Measurements from ENCODE around the gene SLC49A3.

DNA sequence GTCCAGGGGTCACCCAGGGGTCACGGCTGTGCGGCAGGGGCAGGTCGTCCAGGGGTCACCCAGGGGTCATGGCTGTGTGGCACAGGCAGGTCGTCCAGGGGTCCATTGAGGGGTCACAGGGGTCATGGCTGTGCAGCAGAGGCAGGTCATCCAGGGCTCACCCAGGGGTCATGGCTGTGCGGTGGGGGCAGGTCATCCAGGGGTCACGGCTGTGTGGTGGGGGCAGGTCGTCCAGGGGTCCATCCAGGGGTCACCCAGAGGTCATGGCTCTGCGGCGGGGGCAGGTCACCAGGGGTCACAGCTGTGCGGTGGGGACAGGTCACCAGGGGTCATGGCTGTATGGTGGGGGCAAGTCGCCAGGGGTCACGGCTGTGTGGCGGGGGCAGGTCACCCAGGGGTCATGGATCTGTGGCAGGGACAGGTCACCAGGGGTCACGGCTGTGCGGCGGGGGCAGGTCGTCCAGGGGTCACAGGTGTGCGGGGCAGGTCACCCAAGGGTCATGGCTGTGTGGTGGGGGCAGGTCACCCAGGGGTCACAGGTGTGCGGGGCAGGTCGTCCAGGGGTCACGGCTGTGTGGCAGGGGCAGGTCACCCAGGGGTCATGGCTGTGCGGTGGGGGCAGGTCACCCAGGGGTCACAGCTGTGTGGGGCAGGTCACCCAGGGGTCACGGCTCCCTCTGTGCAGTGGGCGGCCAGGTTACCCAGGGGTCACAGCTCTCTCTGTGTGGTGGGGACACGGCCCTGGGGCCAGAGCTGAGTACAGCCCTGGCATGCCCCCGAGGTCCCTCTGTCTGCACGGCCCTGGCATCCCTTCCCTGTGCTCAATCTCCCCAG, 30.9 kb downstream of the SLC49A3 start:
- TF ChIP-seq POLR2A (IDR thresholded peaks at IDR 0.05; ENCODE audit: borderline replicate concordance, extremely low read depth, insufficient read depth, insufficient read length) (no peak), CTCF (IDR thresholded peaks at IDR 0.05 in 2 of 3, conservative IDR thresholded peaks at IDR 0.05 in 1 of 3; ENCODE audit: borderline replicate concordance in 1 of 3, insufficient read depth in 1 of 3, low read depth in 2 of 3, low read length in 2 of 3) (no peak), YY1 (IDR thresholded peaks at IDR 0.05; ENCODE audit: extremely low read depth, insufficient replicate concordance, low read depth, low read length) (no peak), ZNF274 (IDR thresholded peaks at IDR 0.05; ENCODE audit: low read depth, low read length) (no peak), REST (IDR thresholded peaks at IDR 0.05; ENCODE audit: low read depth) (no peak), POLR2AphosphoS5 (IDR thresholded peaks at IDR 0.05; ENCODE audit: low read depth, low read length) (no peak), SIN3A (IDR thresholded peaks at IDR 0.05; ENCODE audit: low read depth) (no peak), CEBPB (IDR thresholded peaks at IDR 0.05; ENCODE audit: low read depth) (no peak), RAD21 (IDR thresholded peaks at IDR 0.05; ENCODE audit: low read depth) (no peak), EZH2phosphoT487 (IDR thresholded peaks at IDR 0.05; ENCODE audit: borderline replicate concordance) (no peak)
- TF ChIP-seq, protein P1, sequence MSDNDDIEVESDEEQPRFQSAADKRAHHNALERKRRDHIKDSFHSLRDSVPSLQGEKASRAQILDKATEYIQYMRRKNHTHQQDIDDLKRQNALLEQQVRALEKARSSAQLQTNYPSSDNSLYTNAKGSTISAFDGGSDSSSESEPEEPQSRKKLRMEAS (IDR thresholded peaks at IDR 0.05) = no peak

All from HCT116 (cell line).